ENCODE measurements around the gene MEGF8. TPM values are rescaled to one million over a fixed set of nuclear protein-coding genes. Genes with fewer than 3 reads are reported as not detected.

Gene MEGF8
- total and polyA plus RNA-seq, 10 of the 15 experiments (the other 5 are each of a cell fraction or from before 2014, with no cell fraction given), result 0.43 to 12.8 (median 2.7) TPM

- TF ChIP-seq BCL3 (IDR thresholded peaks at IDR 0.05; ENCODE audit: borderline replicate concordance, insufficient read depth, low read depth, low read length, poor library complexity, severe bottlenecking), result no peak
- TF ChIP-seq BCL11A (IDR thresholded peaks at IDR 0.05; ENCODE audit: low read depth, low read length), result no peak
- no peak for TF ChIP-seq CHD2 (IDR thresholded peaks at IDR 0.05; ENCODE audit: borderline replicate concordance, low read depth, low read length)
Measured at GRCh38 chr19:42353341-42354015, 28.0 kb downstream of the MEGF8 start (continued).

- no peak overlapping the region for H3K9ac ChIP-seq (ENCODE audit: control insufficient read depth, insufficient read depth, low read length)
Measured at GRCh38 chr19:42355896-42356295, 30.5 kb downstream of the MEGF8 start.

More at GRCh38 chr19:42355896-42356295, 30.5 kb downstream of the MEGF8 start:
- BruUV-seq (replicated peaks), result no TSS peak
- SMC1A ChIA-PET (ENCODE audit: uncharacterized antibody, unreplicated experiment), result no interaction called here
- RAD21 ChIA-PET (ENCODE audit: unreplicated experiment), result no interaction called here
- TF ChIP-seq NFYA (IDR thresholded peaks at IDR 0.05; ENCODE audit: borderline replicate concordance, low read depth, low read length), result no peak
- intact Hi-C loops (cut with micrococcal nuclease; ENCODE audit: unreplicated experiment), result no loop called here
- ATAC-seq, result no peak
- no peaks in the 10 kb centered on the region for H3K4me1 ChIP-seq (ENCODE audit: control insufficient read depth, insufficient read depth, low read length)
- no peaks in the 10 kb centered on the region for H3K27me3 ChIP-seq (replicated peaks in 1 of 2; ENCODE audit: control insufficient read depth in 2 of 2, insufficient read depth in 2 of 2, low read length in 1 of 2)
- H2AFZ ChIP-seq (ENCODE audit: control insufficient read depth, low read depth, low read length), result no peak overlapping the region
- no peak for DNase-seq (ENCODE audit: low read depth, low spot score)
- in situ Hi-C loops (cut with MboI), result no loop called here
- no peaks in the 10 kb centered on the region for H3K79me2 ChIP-seq (ENCODE audit: control insufficient read depth, insufficient read depth, low read length)
- WGBS (ENCODE audit: insufficient coverage, insufficient replicate concordance, low lambda C conversion rate, missing lambda C conversion rate), result 88% methylated on average over 12 of the region's 12 CpGs
- FAIRE-seq, result no peak
- no peak overlapping the region for H3K27ac ChIP-seq (ENCODE audit: control insufficient read depth, insufficient read depth)
- CTCF ChIA-PET, result interaction anchor here (1.0 to 1.1 kb wide), 2 partner anchors 12 to 44 kb away, joined by 3 read pairs; no protein-coding TSS in a partner anchor
- POLR2A ChIA-PET, result no interaction called here
- H3K4me3 ChIP-seq, result no peak overlapping the region
- no peak overlapping the region for H3K4me2 ChIP-seq (ENCODE audit: control insufficient read depth, insufficient read depth)
- no peaks in the 10 kb centered on the region; a peak in 1 of 4 replicates for H3K36me3 ChIP-seq (ENCODE audit: control insufficient read depth in 2 of 2, insufficient read depth in 2 of 2, low read length in 1 of 2)
- H3K9me3 ChIP-seq (replicated peaks; ENCODE audit: control insufficient read depth, insufficient read depth, low read length), result no peaks in the 10 kb centered on the region
- no peaks in the 10 kb centered on the region for H4K20me1 ChIP-seq (ENCODE audit: control insufficient read depth, insufficient read depth)

All from GM12878 (cell line).